HS-27A (cell line): ENCODE measurements around the gene MYLK4.

Source experiments
- DNase-seq: peaks from one replicate; pipeline ENCODE4 v3.0.0-alpha.2; 2012; ENCODE audit warnings: low read depth, missing footprints

Gene MYLK4

GRCh38 chr6:2695454-2696095, 55.1 kb downstream of the MYLK4 start:
- no peak for DNase-seq

DNA sequence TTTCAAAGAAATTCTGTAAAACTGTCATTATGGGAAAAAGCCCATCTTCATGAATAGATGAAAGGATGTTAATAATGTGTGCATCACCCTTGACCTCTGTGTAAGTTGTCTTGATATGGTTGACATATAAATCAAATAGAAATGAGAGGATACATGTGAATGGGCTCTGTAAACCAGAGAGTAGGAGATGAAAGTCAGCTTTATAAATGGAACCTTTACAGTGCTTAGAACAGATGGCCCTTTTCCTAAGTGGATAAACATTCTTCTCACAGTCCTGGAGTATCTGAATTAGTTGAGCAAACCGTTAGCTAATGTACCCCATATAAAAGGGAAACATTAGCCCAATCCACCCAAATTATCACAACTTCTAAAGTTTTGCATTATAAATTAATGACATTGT, 57.5 kb downstream of the MYLK4 start:
- DNase-seq = no peak

DNA sequence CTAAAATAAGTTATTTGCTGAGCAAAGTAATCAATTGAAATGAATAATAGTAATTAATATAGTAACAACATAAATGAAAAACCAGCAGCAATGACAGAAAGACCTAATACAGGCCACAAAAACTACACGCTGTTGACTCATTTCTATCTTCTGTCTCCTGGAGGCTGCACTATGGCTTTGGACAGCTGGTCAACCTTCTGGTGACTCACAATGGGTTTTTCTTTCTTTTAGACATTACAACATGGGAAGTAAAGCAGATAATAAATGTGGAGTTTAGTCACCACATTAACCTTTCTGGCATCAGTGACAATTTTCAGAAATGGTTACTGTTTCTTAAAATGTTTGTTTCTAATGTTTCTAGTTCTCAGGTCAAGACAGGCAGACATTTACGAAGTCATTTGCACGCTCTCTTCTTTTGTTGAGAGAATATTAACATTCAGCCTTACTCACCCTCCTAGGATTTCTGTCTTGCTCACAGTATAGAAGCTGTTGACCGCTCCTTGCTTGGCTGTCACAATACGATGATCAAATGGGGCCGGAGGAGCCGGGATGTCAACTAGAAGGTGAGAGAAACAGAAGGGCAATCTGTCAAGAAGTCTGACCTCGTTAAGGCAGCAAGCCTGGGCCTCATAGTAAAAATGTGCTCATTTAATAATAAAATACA, 62.2 kb downstream of the MYLK4 start:
- DNase-seq = no peak

DNA sequence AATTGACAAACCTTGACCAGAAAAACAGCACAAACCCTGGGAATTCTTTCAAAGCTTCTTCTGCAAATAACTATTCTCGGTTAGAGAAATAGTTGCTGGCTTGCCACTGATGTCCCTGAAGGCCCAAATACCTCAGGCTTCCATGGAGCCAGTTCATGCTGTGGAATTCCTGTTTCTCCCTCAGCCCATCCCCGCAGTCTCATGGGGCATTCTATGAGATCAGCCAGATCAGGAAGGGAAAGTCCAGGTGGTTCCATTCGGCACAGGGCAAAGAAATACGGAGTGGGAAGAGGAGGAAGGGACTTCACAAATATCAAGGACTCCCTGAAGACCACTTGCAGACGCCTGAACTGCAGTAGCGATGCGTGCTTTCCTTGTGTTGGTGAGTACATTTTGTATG, 63.3 kb downstream of the MYLK4 start:
- DNase-seq = no peak

DNA sequence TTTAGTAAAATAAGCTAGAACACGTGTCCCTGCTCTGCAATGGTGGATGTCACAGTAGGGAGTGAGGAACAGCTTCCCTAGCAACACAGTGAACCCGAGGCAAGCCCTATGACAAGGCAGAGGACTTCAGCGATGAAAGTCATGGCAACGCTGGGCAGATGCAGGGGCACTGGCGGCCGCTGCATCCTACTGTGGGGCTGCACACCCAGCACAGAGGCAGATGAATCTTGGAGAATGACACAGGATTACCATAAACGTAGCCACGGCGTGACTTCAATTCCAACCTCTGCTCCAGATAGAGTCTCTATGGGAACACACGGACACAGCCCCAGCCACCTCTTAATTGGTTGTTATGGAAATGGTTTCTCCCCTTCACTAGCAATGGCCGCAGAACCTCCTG, 64.2 kb downstream of the MYLK4 start:
- DNase-seq = no peak

DNA sequence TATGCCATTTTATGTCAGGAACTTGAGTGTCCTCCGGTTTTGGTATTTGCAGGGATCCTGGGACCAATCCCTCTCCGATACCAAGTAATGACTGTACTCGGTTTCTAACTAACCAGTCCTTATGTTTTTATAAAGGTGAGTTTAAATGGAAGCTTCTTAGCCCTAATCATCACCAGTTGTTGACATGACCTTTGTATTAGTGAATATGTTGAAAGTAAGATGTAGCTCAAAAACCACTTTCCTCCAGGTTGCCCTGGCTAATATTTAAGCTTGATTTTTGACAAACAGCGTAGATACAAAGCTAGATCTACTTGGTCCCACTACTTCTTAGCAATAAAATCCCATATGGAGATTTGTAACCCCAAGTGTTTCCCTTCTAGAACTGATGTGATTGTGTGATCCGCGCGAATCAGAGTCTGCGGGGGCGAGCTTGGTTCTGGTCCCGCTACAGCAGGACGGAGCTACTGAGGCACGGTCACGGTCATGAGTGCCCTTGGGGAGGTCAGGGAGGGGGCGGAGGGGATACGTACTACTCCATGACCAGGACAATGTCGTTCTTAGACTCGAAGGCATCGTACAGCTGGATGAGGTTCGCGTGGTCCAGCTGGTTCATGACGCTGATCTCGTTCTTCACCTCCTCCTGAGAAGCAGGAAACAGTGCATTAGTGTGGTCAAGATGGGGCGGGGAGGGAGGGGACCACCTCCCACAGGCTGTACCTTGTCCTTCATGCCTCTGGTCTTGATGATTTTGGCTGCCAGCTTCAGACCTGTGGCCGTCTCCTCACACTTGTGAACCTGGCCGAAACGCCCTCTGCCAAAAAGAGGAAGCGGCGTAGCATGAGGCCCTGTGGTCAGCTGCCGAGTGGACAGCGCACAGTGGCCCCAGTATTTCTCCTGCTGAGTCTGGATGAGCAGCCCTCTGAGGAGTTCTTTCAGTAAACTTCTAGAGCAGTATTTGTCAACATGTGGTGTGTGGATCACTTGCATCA, 65.7 kb downstream of the MYLK4 start:
- no peak for DNase-seq

GRCh38 chr6:2684103-2684749, 66.5 kb downstream of the MYLK4 start:
- no peak for DNase-seq

DNA sequence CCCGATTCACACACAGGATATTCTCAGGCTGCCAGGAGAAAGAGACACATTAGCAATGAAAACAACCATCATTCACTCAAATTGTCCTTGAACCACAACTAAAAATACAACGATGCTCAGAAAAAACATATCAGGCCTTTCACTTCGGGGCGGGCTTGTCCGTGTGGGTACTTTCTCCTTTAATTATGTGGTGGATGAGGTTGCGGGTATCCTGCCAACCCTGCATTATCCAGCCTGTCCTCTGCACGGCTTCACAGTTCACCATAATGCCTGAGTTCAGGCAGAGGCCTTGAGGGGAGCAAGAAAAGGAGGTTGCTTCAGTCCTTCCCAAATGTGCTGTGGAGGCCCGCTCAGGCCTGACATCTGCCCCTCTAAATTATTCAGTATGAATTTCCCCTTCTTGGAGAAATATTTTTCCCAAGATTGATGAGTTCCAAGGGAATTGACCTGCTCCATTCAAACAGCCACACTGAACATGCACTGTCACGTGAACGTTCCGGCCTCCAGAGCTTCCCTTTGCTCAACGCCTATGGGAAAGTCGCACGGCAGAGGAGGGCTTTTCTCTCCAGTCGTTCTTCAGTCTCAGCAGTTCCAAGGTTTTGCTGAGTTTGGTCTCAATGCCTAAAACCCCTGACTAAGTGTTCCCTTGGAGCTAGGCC, 70.3 kb downstream of the MYLK4 start:
- no peak for DNase-seq

GRCh38 chr6:2677080-2677593, 73.6 kb downstream of the MYLK4 start:
- no peak for DNase-seq

- no peak for DNase-seq
Observed at GRCh38 chr6:2676048-2676447, 74.7 kb downstream of the MYLK4 start.

GRCh38 chr6:2674857-2675256, 75.9 kb downstream of the MYLK4 start:
- DNase-seq = no peak

GRCh38 chr6:2669067-2669700, 81.5 kb downstream of the MYLK4 start:
- DNase-seq = no peak

GRCh38 chr6:2667617-2668016, 83.1 kb downstream of the MYLK4 start:
- DNase-seq = no peak

GRCh38 chr6:2666906-2667575, 83.7 kb downstream of the MYLK4 start:
- DNase-seq = no peak

DNA sequence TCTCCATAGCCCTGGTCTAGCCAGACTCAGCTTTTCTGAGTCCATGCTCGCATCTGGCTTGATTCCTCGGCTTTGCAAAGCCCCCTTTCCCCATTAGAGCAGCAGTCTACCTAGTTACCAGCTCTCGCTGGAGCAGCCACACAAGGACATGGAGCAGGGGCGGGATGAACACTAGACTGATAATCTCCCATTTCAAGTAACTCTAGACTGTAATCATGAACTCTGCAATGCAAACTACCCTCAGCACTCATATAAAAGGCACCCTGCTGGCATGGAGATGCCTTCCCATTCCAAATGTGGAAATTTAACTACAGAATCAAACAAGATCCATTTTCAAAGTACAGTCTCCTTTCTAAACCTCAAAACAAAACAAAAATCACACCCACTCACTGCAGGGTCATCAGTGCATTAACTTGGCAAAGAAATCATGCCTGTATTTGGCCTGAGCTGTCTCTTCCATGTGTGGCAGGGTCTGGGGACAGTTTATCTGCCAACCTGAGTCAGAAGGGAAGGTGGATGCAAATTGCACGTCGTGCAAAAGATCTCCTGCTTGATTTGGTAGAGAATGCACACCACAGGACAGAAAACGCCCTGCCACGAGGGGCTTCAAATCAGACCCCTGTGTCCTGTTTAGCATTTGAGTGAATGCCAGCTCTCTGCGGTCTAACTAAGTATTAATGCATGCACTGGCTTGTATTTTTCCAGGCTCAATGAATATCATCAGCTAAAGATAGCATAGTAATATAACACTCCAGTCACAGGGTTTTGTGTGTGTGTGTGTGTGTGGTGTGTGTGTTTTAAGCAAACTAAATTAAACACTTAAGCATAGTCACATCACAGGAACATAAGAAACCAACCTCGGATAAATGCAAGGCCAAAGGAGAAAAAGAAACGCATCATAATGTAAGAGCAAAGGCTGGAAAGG, 85.3 kb downstream of the MYLK4 start:
- DNase-seq = no peak

DNA sequence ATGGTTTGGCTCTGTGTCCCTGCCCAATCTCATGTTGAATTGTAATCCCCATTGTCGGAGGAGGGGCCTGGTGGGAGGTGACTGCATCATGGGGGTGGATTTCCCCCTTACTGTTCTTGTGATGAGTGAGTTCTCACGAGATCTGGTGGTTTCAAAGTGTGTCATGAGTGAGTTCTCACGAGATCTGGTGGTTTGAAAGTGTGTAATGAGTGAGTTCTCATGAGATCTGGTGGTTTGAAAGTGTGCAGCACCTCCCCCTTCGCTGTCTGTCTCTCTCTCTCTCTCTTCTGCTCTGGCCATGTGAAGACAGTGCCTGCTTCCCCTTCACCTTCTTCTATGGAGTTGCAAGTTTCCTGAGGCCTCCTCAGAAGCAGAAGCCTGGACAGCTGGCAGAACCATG, 87.6 kb downstream of the MYLK4 start:
- no peak for DNase-seq

DNA sequence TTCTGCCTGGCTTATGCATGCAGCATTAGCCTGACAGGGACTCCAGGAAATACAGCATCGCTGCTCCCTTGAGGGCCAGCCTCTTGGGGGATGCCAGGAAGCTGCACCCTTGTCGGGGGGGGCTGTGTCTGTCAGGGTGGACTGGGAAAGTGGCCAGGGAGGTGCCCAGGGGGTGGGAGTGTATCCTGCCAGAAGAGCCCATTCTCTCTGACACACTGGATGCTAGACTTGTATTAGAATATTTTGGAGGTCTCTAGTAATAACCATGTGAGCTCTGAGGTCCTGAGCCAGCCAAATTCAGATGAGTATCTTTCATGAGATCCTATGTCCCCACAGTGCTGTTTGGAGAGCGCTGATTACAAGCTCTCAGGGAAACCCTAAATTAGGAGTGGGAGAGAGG, 89.1 kb downstream of the MYLK4 start:
- no peak for DNase-seq

GRCh38 chr6:2659882-2660281, 90.8 kb downstream of the MYLK4 start:
- DNase-seq = no peak

DNA sequence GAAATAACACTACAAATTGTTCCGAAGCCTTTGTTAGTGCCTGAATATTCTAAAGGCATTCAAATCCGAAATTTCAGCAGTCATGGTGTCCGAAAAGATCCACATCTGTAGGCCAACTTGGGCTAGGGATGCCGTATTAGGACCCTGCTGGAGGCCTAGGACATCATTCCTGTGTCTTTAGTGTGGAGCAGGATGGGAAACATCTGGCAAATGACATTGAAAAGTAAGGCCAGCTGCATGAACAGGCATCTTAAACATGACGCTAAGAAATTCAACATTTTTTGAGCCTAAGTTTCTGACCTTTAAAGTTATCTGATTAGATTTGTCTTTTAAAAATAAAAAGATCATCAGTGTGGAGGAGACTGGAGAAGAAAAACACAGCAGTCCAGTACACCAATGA, 91.3 kb downstream of the MYLK4 start:
- DNase-seq = no peak
